HCT116 (cell line): ENCODE data around the gene MRGPRX1. TPM values are rescaled to one million over a fixed set of nuclear protein-coding genes. Genes with fewer than 3 reads are reported as not detected.

Experiments used
- ATAC-seq: fragments of 200-7000 bp; cut with Tn5 transposase; 2 replicates; pipeline ENCODE4 v1.9.1; 2020; ENCODE audit warnings: mild to moderate bottlenecking, moderate library complexity
- Bru-seq: library from RNA; stranded (reverse); fragments of 400-500 nt; gene quantifications from one replicate; lab custom pipeline; 2021; lab: Mats Ljungman, UMichigan
- BruChase-seq, 2 experiments: library from RNA; stranded (reverse); fragments of 400-500 nt; gene quantifications; one replicate each; lab custom pipeline; 2021; lab: Mats Ljungman, UMichigan
- BruUV-seq: library from RNA; stranded (reverse); fragments of 400-500 nt; replicated peaks from 2 replicates; lab custom pipeline; 2021; lab: Mats Ljungman, UMichigan
- CTCF ChIA-PET: fragments of 300-600 bp; sonication (Branson Sonifier 250); formaldehyde crosslinking; loops from one replicate; lab custom pipeline; 2021; ENCODE audit warnings: antibody characterized with exemption; lab: Charles Lee
- POLR2A ChIA-PET: fragments of 300-600, 350-600 bp; sonication (Branson Sonifier 250); formaldehyde crosslinking; loops from one replicate; lab custom pipeline; 2021; ENCODE audit warnings: antibody characterized with exemption; lab: Charles Lee
- RAD21 ChIA-PET, 2 experiments: fragments of 300-600 bp; sonication (Branson Sonifier 250); formaldehyde crosslinking; loops; one replicate each; lab custom pipeline; 2023; ENCODE audit warnings: low total read pairs in 2 of 2; ENCODE audit not compliant: uncharacterized antibody in 2 of 2, unreplicated experiment in 2 of 2, low non-redundant PET in 1 of 2; lab: Charles Lee
- DNase-seq: peaks from one replicate; pipeline ENCODE4 v3.0.0-alpha.2; 2010; ENCODE audit warnings: low read depth, low spot score
- H2AFZ ChIP-seq: fragments of 200-600 bp; shearing (Covaris generic), sonication (generic); 2 replicates; pipeline ENCODE4 v1.6.1; 2017; ENCODE audit warnings: low read depth, mixed run types, mixed read lengths, antibody characterized with exemption, low read length; ENCODE audit not compliant: poor library complexity, severe bottlenecking
- H3K27ac ChIP-seq: 2 replicates; pipeline ENCODE4 v1.5.1; 2012; ENCODE audit warnings: low read depth, low read length
- H3K27me3 ChIP-seq: fragments of 200-600 bp; sonication (generic); 2 replicates; pipeline ENCODE4 v1.6.1; 2016; ENCODE audit warnings: mixed run types, low read length, mixed read lengths; ENCODE audit not compliant: insufficient read depth
- H3K36me3 ChIP-seq, 2 experiments: fragments of 200-500 bp in 1 of 2; fragments of 200-600 bp in 1 of 2; sonication (Bioruptor generic) in 1 of 2; sonication (generic) in 1 of 2; 2 replicates each; pipeline versions ENCODE4 v1.5.1 to v1.6.1; 2014 to 2016; ENCODE audit warnings: low read length in 2 of 2, inconsistent platforms in 1 of 2, mixed read lengths in 1 of 2, mixed run types in 1 of 2; ENCODE audit not compliant: insufficient read depth in 2 of 2, control insufficient read depth in 1 of 2
- H3K4me1 ChIP-seq, 2 experiments: fragments of 200-600 bp in 1 of 2; sonication (generic) in 1 of 2; 2 replicates each; pipeline versions ENCODE4 v1.5.1 to v1.6.1; 2012 to 2017; ENCODE audit warnings: low read length in 2 of 2, inconsistent platforms in 1 of 2, mild to moderate bottlenecking in 1 of 2, mixed read lengths in 1 of 2, mixed run types in 1 of 2, moderate library complexity in 1 of 2; ENCODE audit not compliant: insufficient read depth in 2 of 2, control insufficient read depth in 1 of 2
- H3K4me2 ChIP-seq: fragments of 200-600 bp; sonication (generic); 2 replicates; pipeline ENCODE4 v1.6.1; 2017; ENCODE audit warnings: mixed run types, low read length, mixed read lengths
- H3K4me3 ChIP-seq, 2 experiments: fragments of 200-600 bp in 1 of 2; sonication (generic) in 1 of 2; replicated peaks in 1 of 2; 2 replicates each; pipeline ENCODE4 v1.5.1; 2011 to 2016; ENCODE audit warnings: low read length in 2 of 2, control low read depth in 1 of 2, low read depth in 1 of 2, mild to moderate bottlenecking in 1 of 2, mixed read lengths in 1 of 2, mixed run types in 1 of 2
- H3K79me2 ChIP-seq: fragments of 200-600 bp; sonication (generic); 2 replicates; pipeline ENCODE4 v1.6.1; 2017; ENCODE audit warnings: mild to moderate bottlenecking, mixed run types, low read length, moderate library complexity, mixed read lengths; ENCODE audit not compliant: insufficient read depth
- H3K9ac ChIP-seq: fragments of 200-600 bp; sonication (generic); 2 replicates; pipeline ENCODE4 v1.6.1; 2016; ENCODE audit warnings: low read length, mixed read lengths
- H3K9me2 ChIP-seq: fragments of 200-600 bp; sonication (generic), shearing (Covaris generic); 2 replicates; pipeline ENCODE4 v1.6.1; 2017; ENCODE audit warnings: mixed run types, mild to moderate bottlenecking, moderate library complexity; ENCODE audit not compliant: insufficient read depth
- H3K9me3 ChIP-seq, 2 experiments: fragments of 200-500 bp in 1 of 2; fragments of 200-600 bp in 1 of 2; sonication (Bioruptor generic) in 1 of 2; sonication (generic) in 1 of 2; 2 replicates each; pipeline ENCODE4 v1.6.1; 2014 to 2017; ENCODE audit warnings: low read length in 2 of 2, mixed read lengths in 2 of 2, inconsistent platforms in 1 of 2, low read depth in 1 of 2, mild to moderate bottlenecking in 1 of 2, mixed run types in 1 of 2, moderate library complexity in 1 of 2; ENCODE audit not compliant: control insufficient read depth in 1 of 2, insufficient read depth in 1 of 2
- H4K20me1 ChIP-seq: fragments of 200-600 bp; sonication (generic), shearing (Covaris generic); 2 replicates; pipeline ENCODE4 v1.6.1; 2017; ENCODE audit warnings: mixed run types, mild to moderate bottlenecking, moderate library complexity; ENCODE audit not compliant: insufficient read depth
- CBX3 ChIP-seq: IDR thresholded peaks from 2 replicates; pipeline ENCODE4 v1.6.1; 2012; ENCODE audit warnings: low read depth
- CEBPB ChIP-seq: IDR thresholded peaks from 2 replicates; pipeline ENCODE4 v1.6.1; 2012; ENCODE audit warnings: low read depth
- EZH2 ChIP-seq: fragments of 200-600 bp; sonication (generic); IDR thresholded peaks from 2 replicates; pipeline ENCODE4 v1.6.1; 2017; ENCODE audit warnings: antibody characterized with exemption, mixed run types
- EZH2phosphoT487 ChIP-seq: fragments of 200-600 bp; IDR thresholded peaks from 2 replicates; pipeline ENCODE4 v1.6.1; 2018; ENCODE audit warnings: antibody characterized with exemption, borderline replicate concordance
- JUND ChIP-seq: IDR thresholded peaks from 2 replicates; pipeline ENCODE4 v1.6.1; 2012
- SIN3A ChIP-seq: IDR thresholded peaks from 2 replicates; pipeline ENCODE4 v1.6.1; 2012; ENCODE audit warnings: low read depth
- SP1 ChIP-seq: IDR thresholded peaks from 2 replicates; pipeline ENCODE4 v1.6.1; 2012; ENCODE audit warnings: low read depth
- TCF7L2 ChIP-seq: IDR thresholded peaks from 2 replicates; pipeline ENCODE4 v1.7.0; 2011; ENCODE audit warnings: borderline replicate concordance, inconsistent platforms; ENCODE audit not compliant: insufficient read depth, insufficient read length; ENCODE audit errors: extremely low read depth
- ZFX ChIP-seq: fragments of 450-650 bp; IDR thresholded peaks from 2 replicates; pipeline ENCODE4 v1.6.1; 2017
- intact Hi-C: fragments of 100-400 bp; cut with micrococcal nuclease; formaldehyde crosslinking; loops from 2 replicates; pipeline ENCODE4 v1.10.0; 2022
- long read RNA-seq: library from polyadenylated mRNA; unstranded; transcript quantifications from one replicate; pipeline ENCODE4 v2.0.0, GENCODE V29; 2021; ENCODE audit not compliant: unreplicated experiment
- polyA plus RNA-seq: library from polyadenylated mRNA; unstranded; fragments of >200 nt; gene quantifications from 2 replicates; pipeline ENCODE4 v1.2.1, GENCODE V29; 2012; ENCODE audit warnings: missing spikeins
- total RNA-seq: library from RNA; stranded (reverse); gene quantifications from one replicate; pipeline ENCODE4 v1.2.1, GENCODE V29; 2021; ENCODE audit not compliant: unreplicated experiment
- TF ChIP-seq, protein P1 (sequence below): IDR thresholded peaks from 2 replicates; pipeline ENCODE4 v1.6.1; 2012; ENCODE audit warnings: low read depth
- TF ChIP-seq, protein P2 (sequence below): IDR thresholded peaks from 2 replicates; pipeline ENCODE4 v1.6.1; 2012

Gene MRGPRX1
- total RNA-seq (not detected), Bru-seq, nascent RNA (not detected), BruChase-seq, experiment 1, labeled RNA remaining after a 6-hour chase (not detected), BruChase-seq, experiment 2, labeled RNA remaining after a 2-hour chase (not detected)
- not detected in 2 replicates for polyA plus RNA-seq
- long read RNA-seq = 0 reads

GRCh38 chr11:18939314-18939713 lies at the start of gene MRGPRX1:
Gene MRGPRX1, minus strand, starts transcription at chr11:18939414. Its CDS starts 4,630 bp downstream, at chr11:18934784.
- Histone ChIP-seq H3K79me2 (no peaks in the 10 kb centered on the region), H3K4me2 (no peak within 1 kb of the TSS), H3K36me3 (no peaks in the 10 kb centered on the region), H4K20me1 (no peaks in the 10 kb centered on the region), H2AFZ (no peak within 1 kb of the TSS), H3K4me1 (no peaks in the 10 kb centered on the region), H3K27ac (no peak within 1 kb of the TSS), H3K9me3 (no peaks in the 10 kb centered on the region), H3K27me3 (peaks cover 68% of the 10 kb centered on the region), H3K9ac (no peak within 1 kb of the TSS), H3K4me3 (no peak within 1 kb of the TSS)
- ChIA-PET CTCF (no interaction called here), POLR2A (no interaction called here)
- ATAC-seq (no peak), DNase-seq (no peak)
- BruUV-seq = no TSS peak
- intact Hi-C loops = no loop called here
- TF ChIP-seq EZH2phosphoT487 (no peak), SIN3A (no peak), ZFX (no peak), TCF7L2 (no peak), SP1 (no peak), CEBPB (no peak), EZH2 (no peak), JUND (no peak), CBX3 (no peak)
- TF ChIP-seq, protein P1, sequence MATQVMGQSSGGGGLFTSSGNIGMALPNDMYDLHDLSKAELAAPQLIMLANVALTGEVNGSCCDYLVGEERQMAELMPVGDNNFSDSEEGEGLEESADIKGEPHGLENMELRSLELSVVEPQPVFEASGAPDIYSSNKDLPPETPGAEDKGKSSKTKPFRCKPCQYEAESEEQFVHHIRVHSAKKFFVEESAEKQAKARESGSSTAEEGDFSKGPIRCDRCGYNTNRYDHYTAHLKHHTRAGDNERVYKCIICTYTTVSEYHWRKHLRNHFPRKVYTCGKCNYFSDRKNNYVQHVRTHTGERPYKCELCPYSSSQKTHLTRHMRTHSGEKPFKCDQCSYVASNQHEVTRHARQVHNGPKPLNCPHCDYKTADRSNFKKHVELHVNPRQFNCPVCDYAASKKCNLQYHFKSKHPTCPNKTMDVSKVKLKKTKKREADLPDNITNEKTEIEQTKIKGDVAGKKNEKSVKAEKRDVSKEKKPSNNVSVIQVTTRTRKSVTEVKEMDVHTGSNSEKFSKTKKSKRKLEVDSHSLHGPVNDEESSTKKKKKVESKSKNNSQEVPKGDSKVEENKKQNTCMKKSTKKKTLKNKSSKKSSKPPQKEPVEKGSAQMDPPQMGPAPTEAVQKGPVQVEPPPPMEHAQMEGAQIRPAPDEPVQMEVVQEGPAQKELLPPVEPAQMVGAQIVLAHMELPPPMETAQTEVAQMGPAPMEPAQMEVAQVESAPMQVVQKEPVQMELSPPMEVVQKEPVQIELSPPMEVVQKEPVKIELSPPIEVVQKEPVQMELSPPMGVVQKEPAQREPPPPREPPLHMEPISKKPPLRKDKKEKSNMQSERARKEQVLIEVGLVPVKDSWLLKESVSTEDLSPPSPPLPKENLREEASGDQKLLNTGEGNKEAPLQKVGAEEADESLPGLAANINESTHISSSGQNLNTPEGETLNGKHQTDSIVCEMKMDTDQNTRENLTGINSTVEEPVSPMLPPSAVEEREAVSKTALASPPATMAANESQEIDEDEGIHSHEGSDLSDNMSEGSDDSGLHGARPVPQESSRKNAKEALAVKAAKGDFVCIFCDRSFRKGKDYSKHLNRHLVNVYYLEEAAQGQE = no peak
- TF ChIP-seq, protein P2, sequence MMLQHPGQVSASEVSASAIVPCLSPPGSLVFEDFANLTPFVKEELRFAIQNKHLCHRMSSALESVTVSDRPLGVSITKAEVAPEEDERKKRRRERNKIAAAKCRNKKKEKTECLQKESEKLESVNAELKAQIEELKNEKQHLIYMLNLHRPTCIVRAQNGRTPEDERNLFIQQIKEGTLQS = no peak
- TF ChIP-seq, all 23 proteins: peak for 0
- RAD21 ChIA-PET = no interaction called here
- H3K9me2 ChIP-seq = no peaks in the 10 kb centered on the region
